ENCODE data around the gene SRGAP3. TPM values are rescaled to one million over a fixed set of nuclear protein-coding genes. Genes with fewer than 3 reads are reported as not detected.

The SRGAP3 gene
- total and polyA plus RNA-seq, 2 experiments from 2014 or later = 7.4 to 8.3 TPM

- no peak overlapping the region for H2AFZ ChIP-seq
- H3K79me2 ChIP-seq = no peaks in the 10 kb centered on the region
- H3K4me1 ChIP-seq (ENCODE audit: insufficient read depth) = peaks cover 3% of the 10 kb centered on the region
- no peaks in the 10 kb centered on the region for H3K36me3 ChIP-seq (replicated peaks; ENCODE audit: insufficient read depth, low read depth)
- H3K9me3 ChIP-seq (ENCODE audit: low read depth) = no peaks in the 10 kb centered on the region
- H4K20me1 ChIP-seq (ENCODE audit: insufficient read depth, poor library complexity, severe bottlenecking) = no peaks in the 10 kb centered on the region
- TF ChIP-seq, protein P1, sequence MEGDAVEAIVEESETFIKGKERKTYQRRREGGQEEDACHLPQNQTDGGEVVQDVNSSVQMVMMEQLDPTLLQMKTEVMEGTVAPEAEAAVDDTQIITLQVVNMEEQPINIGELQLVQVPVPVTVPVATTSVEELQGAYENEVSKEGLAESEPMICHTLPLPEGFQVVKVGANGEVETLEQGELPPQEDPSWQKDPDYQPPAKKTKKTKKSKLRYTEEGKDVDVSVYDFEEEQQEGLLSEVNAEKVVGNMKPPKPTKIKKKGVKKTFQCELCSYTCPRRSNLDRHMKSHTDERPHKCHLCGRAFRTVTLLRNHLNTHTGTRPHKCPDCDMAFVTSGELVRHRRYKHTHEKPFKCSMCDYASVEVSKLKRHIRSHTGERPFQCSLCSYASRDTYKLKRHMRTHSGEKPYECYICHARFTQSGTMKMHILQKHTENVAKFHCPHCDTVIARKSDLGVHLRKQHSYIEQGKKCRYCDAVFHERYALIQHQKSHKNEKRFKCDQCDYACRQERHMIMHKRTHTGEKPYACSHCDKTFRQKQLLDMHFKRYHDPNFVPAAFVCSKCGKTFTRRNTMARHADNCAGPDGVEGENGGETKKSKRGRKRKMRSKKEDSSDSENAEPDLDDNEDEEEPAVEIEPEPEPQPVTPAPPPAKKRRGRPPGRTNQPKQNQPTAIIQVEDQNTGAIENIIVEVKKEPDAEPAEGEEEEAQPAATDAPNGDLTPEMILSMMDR (IDR thresholded peaks at IDR 0.05; ENCODE audit: poor library complexity) = no peak
- no peak for TF ChIP-seq EZH2phosphoT487 (IDR thresholded peaks at IDR 0.05; ENCODE audit: low read depth, severe bottlenecking, unreplicated experiment)
- TF ChIP-seq EZH2 (IDR thresholded peaks at IDR 0.05; ENCODE audit: borderline replicate concordance) = no peak
- H3K4me2 ChIP-seq = no peak overlapping the region
- H3K27me3 ChIP-seq = no peaks in the 10 kb centered on the region
- no peak overlapping the region for H3K4me3 ChIP-seq
- no peak overlapping the region for H3K27ac ChIP-seq
- 72% methylated on average over 5 of the region's 5 CpGs for WGBS (ENCODE audit: low lambda C conversion rate, missing lambda C conversion rate)
- no peaks in the 10 kb centered on the region for H3K9me2 ChIP-seq (replicated peaks; ENCODE audit: insufficient read depth)
- no peak for DNase-seq (ENCODE audit: low spot score)
Observed at GRCh38 chr3:9074079-9074478, 175.4 kb downstream of the SRGAP3 start.

DNA sequence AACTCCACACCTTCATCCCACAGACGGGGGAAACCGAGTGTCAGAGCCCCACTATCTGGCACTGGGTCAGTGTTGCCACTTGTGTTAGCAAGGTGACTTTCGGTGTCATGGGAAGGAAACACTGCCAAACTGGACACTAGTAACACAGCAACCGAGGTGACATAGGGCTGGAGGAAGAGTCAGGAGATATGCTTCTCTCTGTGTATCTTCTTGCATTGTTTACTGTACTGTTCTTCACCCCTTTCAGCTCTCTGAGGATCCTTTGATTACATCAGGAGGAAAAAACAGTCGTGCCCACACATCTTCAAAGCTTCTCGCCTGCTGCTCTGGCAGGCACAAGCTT is 176.8 kb downstream of the SRGAP3 start:
- Histone ChIP-seq H3K4me1 (ENCODE audit: insufficient read depth) (peaks cover 3% of the 10 kb centered on the region), H3K27ac (no peak overlapping the region), H3K27me3 (no peaks in the 10 kb centered on the region), H3K9me3 (ENCODE audit: low read depth) (no peaks in the 10 kb centered on the region), H3K79me2 (no peaks in the 10 kb centered on the region), H2AFZ (no peak overlapping the region), H3K36me3 (replicated peaks; ENCODE audit: insufficient read depth, low read depth) (no peaks in the 10 kb centered on the region), H3K4me3 (no peak overlapping the region), H3K9me2 (replicated peaks; ENCODE audit: insufficient read depth) (no peaks in the 10 kb centered on the region), H4K20me1 (ENCODE audit: insufficient read depth, poor library complexity, severe bottlenecking) (no peaks in the 10 kb centered on the region), H3K4me2 (no peak overlapping the region)
- DNase-seq (ENCODE audit: low spot score) = no peak
- TF ChIP-seq EZH2phosphoT487 (IDR thresholded peaks at IDR 0.05; ENCODE audit: low read depth, severe bottlenecking, unreplicated experiment) (no peak), EZH2 (IDR thresholded peaks at IDR 0.05; ENCODE audit: borderline replicate concordance) (no peak)
- TF ChIP-seq, protein P1 (IDR thresholded peaks at IDR 0.05; ENCODE audit: poor library complexity) = no peak
- 79% methylated on average over 6 of the region's 6 CpGs for WGBS (ENCODE audit: low lambda C conversion rate, missing lambda C conversion rate)

GRCh38 chr3:9071936-9072666 is 177.3 kb downstream of the SRGAP3 start:
- Histone ChIP-seq H3K9me2 (replicated peaks; ENCODE audit: insufficient read depth) (no peaks in the 10 kb centered on the region), H3K4me2 (no peak overlapping the region), H3K79me2 (no peaks in the 10 kb centered on the region), H3K4me1 (ENCODE audit: insufficient read depth) (no peaks in the 10 kb centered on the region), H3K36me3 (replicated peaks; ENCODE audit: insufficient read depth, low read depth) (no peaks in the 10 kb centered on the region), H3K4me3 (no peak overlapping the region), H2AFZ (no peak overlapping the region), H3K27ac (no peak overlapping the region), H3K9me3 (ENCODE audit: low read depth) (no peaks in the 10 kb centered on the region), H4K20me1 (ENCODE audit: insufficient read depth, poor library complexity, severe bottlenecking) (no peaks in the 10 kb centered on the region), H3K27me3 (no peaks in the 10 kb centered on the region)
- WGBS (ENCODE audit: low lambda C conversion rate, missing lambda C conversion rate) = 86% methylated on average over 10 of the region's 10 CpGs
- TF ChIP-seq EZH2phosphoT487 (IDR thresholded peaks at IDR 0.05; ENCODE audit: low read depth, severe bottlenecking, unreplicated experiment) (no peak), EZH2 (IDR thresholded peaks at IDR 0.05; ENCODE audit: borderline replicate concordance) (no peak)
- TF ChIP-seq, protein P1 (IDR thresholded peaks at IDR 0.05; ENCODE audit: poor library complexity) = no peak
- DNase-seq (ENCODE audit: low spot score) = no peak

Measured in hepatocyte (in vitro differentiated cells).